AG04449 (cell line): Measurements from ENCODE around the gene MSL3.

Experiments used
- CTCF ChIA-PET: fragments of 350-600 bp; formaldehyde crosslinking; extraction: SDS; loops from one replicate; lab custom pipeline; 2021; ENCODE audit warnings: antibody characterized with exemption; lab: Yijun Ruan, JAX
- POLR2A ChIA-PET: fragments of 400-600, 350-600 bp; formaldehyde crosslinking; extraction: SDS; loops from one replicate; lab custom pipeline; 2020; ENCODE audit warnings: antibody characterized with exemption, inconsistent platforms; lab: Yijun Ruan, JAX
- DNase-seq: peaks from one replicate; pipeline ENCODE4 v3.0.0-alpha.2; 2010; ENCODE audit warnings: low read depth, low spot score
- H3K4me3 ChIP-seq: 2 replicates; pipeline ENCODE4 v1.5.1; 2011; ENCODE audit warnings: low read depth, mild to moderate bottlenecking, control low read depth, low read length
- CTCF ChIP-seq: IDR thresholded peaks from one replicate; pipeline ENCODE4 v1.5.1; 2011; ENCODE audit warnings: mild to moderate bottlenecking, moderate library complexity, low read length, control low read depth, inconsistent platforms; ENCODE audit not compliant: insufficient read depth; ENCODE audit errors: missing control alignments

MSL3 gene

GRCh38 chrX:11733614-11734013 lies 24.4 kb upstream of the MSL3 start:
- CTCF ChIA-PET = no interaction called here

GRCh38 chrX:11739776-11740175 lies 18.3 kb upstream of the MSL3 start:
- H3K4me3 ChIP-seq = no peak overlapping the region
- ChIA-PET POLR2A (no interaction called here), CTCF (interaction anchor here (1.2 to 2.0 kb wide), 2 partner anchors 15 to 208 kb away, joined by 3 to 4 read pairs; no protein-coding TSS in a partner anchor)
- TF ChIP-seq CTCF = no peak
- DNase-seq = no peak

More at GRCh38 chrX:11733614-11734013, 24.4 kb upstream of the MSL3 start:
- DNase-seq = no peak
- no peak for TF ChIP-seq CTCF
- no peak overlapping the region for H3K4me3 ChIP-seq
- POLR2A ChIA-PET = no interaction called here

GRCh38 chrX:11740794-11741193 lies 17.2 kb upstream of the MSL3 start:
- no peak overlapping the region for H3K4me3 ChIP-seq
- no peak for TF ChIP-seq CTCF
- ChIA-PET CTCF (interaction anchor here (2.0 kb wide), 1 partner anchor 16 kb away, joined by 4 read pairs; no protein-coding TSS in a partner anchor), POLR2A (no interaction called here)
- DNase-seq = no peak

- H3K4me3 ChIP-seq = no peak overlapping the region
- TF ChIP-seq CTCF = no peak
- ChIA-PET CTCF (interaction anchor here (2.0 kb wide), 1 partner anchor 17 kb away, joined by 4 read pairs; no protein-coding TSS in a partner anchor), POLR2A (no interaction called here)
- no peak for DNase-seq
Observed at GRCh38 chrX:11741574-11741973, 16.5 kb upstream of the MSL3 start.

- CTCF ChIA-PET = no interaction called here
- POLR2A ChIA-PET = no interaction called here
- DNase-seq = no peak
Observed at GRCh38 chrX:11745881-11746280, 12.2 kb upstream of the MSL3 start.

GRCh38 chrX:11750046-11750445 lies 8.0 kb upstream of the MSL3 start:
- H3K4me3 ChIP-seq = no peak overlapping the region
- POLR2A ChIA-PET = no interaction called here
- CTCF ChIA-PET = no interaction called here
- TF ChIP-seq CTCF = no peak
- no peak for DNase-seq

More at GRCh38 chrX:11745881-11746280, 12.2 kb upstream of the MSL3 start:
- TF ChIP-seq CTCF = no peak
- H3K4me3 ChIP-seq = no peak overlapping the region
